K562 (cell line): ENCODE data around the gene DCXR. TPM values are rescaled to one million over a fixed set of nuclear protein-coding genes. Genes with fewer than 3 reads are reported as not detected.

Experiments used
- ATAC-seq: fragments of 200-7000 bp; cut with Tn5 transposase; 3 replicates; pipeline ENCODE4 v1.9.1; 2020; ENCODE audit warnings: moderate library complexity
- BruUV-seq: library from RNA; stranded (reverse); fragments of 400-500 nt; replicated peaks from 2 replicates; lab custom pipeline; 2021; lab: Mats Ljungman, UMichigan
- CTCF ChIA-PET: fragments of 300-600 bp; formaldehyde crosslinking; extraction: SDS; loops from one replicate; lab custom pipeline; 2021; ENCODE audit warnings: low intra/inter-chr PET ratio; lab: Yijun Ruan, JAX
- POLR2A ChIA-PET: fragments of 300-600, 350-650 bp; sonication (Branson Sonifier 250); formaldehyde crosslinking; extraction: SDS; loops from one replicate; lab custom pipeline; 2021; ENCODE audit warnings: antibody characterized with exemption, inconsistent platforms; lab: Yijun Ruan, JAX
- DNase-seq, 4 experiments: peaks; one replicate each; pipeline versions ENCODE4 v3.0.0 to v3.0.0-alpha.2; 2011 to 2018; ENCODE audit warnings: low spot score in 3 of 4, mixed read lengths in 3 of 4; ENCODE audit errors: extremely low read depth in 1 of 4
- FAIRE-seq: peaks from 2 replicates; lab custom pipeline; 2011; peaks lifted over from hg19 to GRCh38; lab: Jason Lieb, UNC
- H2AFZ ChIP-seq: 2 replicates; pipeline ENCODE4 v1.6.0; 2011; ENCODE audit warnings: low read depth, low read length, control low read depth, inconsistent platforms
- H3K27ac ChIP-seq: fragments of 200-600 bp; 3 replicates; pipeline ENCODE4 v1.8.0; 2011; ENCODE audit warnings: low read depth, mild to moderate bottlenecking, control low read depth, inconsistent platforms, low read length, moderate library complexity, mixed read lengths; ENCODE audit errors: extremely low read depth
- H3K27me3 ChIP-seq, 2 experiments: fragments of 300-600 bp in 1 of 2; 2 replicates in 1 of 2; 3 replicates in 1 of 2; pipeline versions ENCODE4 v1.6.0 to v1.8.0; 2011; ENCODE audit warnings: inconsistent platforms in 2 of 2, low read length in 2 of 2, mild to moderate bottlenecking in 1 of 2, mixed read lengths in 1 of 2, moderate library complexity in 1 of 2; ENCODE audit not compliant: control insufficient read depth in 2 of 2, insufficient read depth in 2 of 2
- H3K36me3 ChIP-seq: fragments of 300-600 bp; 3 replicates; pipeline ENCODE4 v1.8.0; 2011; ENCODE audit warnings: mild to moderate bottlenecking, low read length, inconsistent platforms; ENCODE audit not compliant: control insufficient read depth, insufficient read depth
- H3K4me1 ChIP-seq, 2 experiments: fragments of 200-600 bp in 1 of 2; replicated peaks in 1 of 2; 2 replicates in 1 of 2; 3 replicates in 1 of 2; pipeline versions ENCODE4 v1.5.1 to v1.8.0; 2011; ENCODE audit warnings: inconsistent platforms in 2 of 2, low read length in 2 of 2, mild to moderate bottlenecking in 1 of 2, mixed read lengths in 1 of 2, moderate library complexity in 1 of 2; ENCODE audit not compliant: control insufficient read depth in 2 of 2, insufficient read depth in 2 of 2
- H3K4me2 ChIP-seq: 2 replicates; pipeline ENCODE4 v1.6.1; 2011; ENCODE audit warnings: low read length, control low read depth, inconsistent platforms, mixed read lengths; ENCODE audit not compliant: insufficient read depth
- H3K4me3 ChIP-seq: fragments of 200-600 bp; sonication (generic), shearing (Covaris generic); 2 replicates; pipeline ENCODE4 v1.5.1; 2016; ENCODE audit warnings: control low read depth, inconsistent platforms
- H3K79me2 ChIP-seq: fragments of 200-600 bp; 3 replicates; pipeline ENCODE4 v1.8.0; 2011; ENCODE audit warnings: low read length, inconsistent platforms; ENCODE audit not compliant: control insufficient read depth, insufficient read depth
- H3K9ac ChIP-seq, 2 experiments: 2 replicates each; pipeline versions ENCODE4 v1.6.0 to v1.6.1; 2011; ENCODE audit warnings: low read depth in 2 of 2, low read length in 2 of 2, control low read depth in 1 of 2, inconsistent platforms in 1 of 2, mild to moderate bottlenecking in 1 of 2, mixed read lengths in 1 of 2; ENCODE audit not compliant: insufficient read depth in 1 of 2
- H3K9me1 ChIP-seq: one replicate; pipeline ENCODE4 v1.6.0; 2011; ENCODE audit warnings: inconsistent platforms, mild to moderate bottlenecking, low read length, moderate library complexity; ENCODE audit not compliant: control insufficient read depth, insufficient read depth
- H3K9me3 ChIP-seq: replicated peaks from 2 replicates; pipeline ENCODE4 v1.5.1; 2011; ENCODE audit warnings: low read depth, low read length, inconsistent platforms; ENCODE audit not compliant: control insufficient read depth, insufficient read depth
- H4K20me1 ChIP-seq: replicated peaks from 2 replicates; pipeline ENCODE4 v1.6.1; 2011; ENCODE audit warnings: low read length, inconsistent platforms, mixed read lengths; ENCODE audit not compliant: control insufficient read depth, insufficient read depth
- BACH1 ChIP-seq: fragments of 200-800 bp; sonication (Bioruptor generic); IDR thresholded peaks from 2 replicates; pipeline ENCODE4 v1.6.1; 2016; ENCODE audit warnings: missing genetic modification characterization, missing compliant biosample characterization
- CHCHD3 ChIP-seq: fragments of 250-450 bp; sonication (Bioruptor Pico); IDR thresholded peaks from 2 replicates; pipeline ENCODE4 v2.1.2; 2022; ENCODE audit warnings: mild to moderate bottlenecking
- HNRNPH1 ChIP-seq: fragments of 200-400 bp; formaldehyde crosslinking; optimal IDR thresholded peaks from 2 replicates; pipeline ENCODE3; 2017; ENCODE audit warnings: low read depth, mild to moderate bottlenecking, low read length, moderate library complexity
- POLR2G ChIP-seq: fragments of 200-400 bp; formaldehyde crosslinking; IDR thresholded peaks from 2 replicates; pipeline ENCODE4 v1.6.1; 2017; ENCODE audit warnings: low read depth, mild to moderate bottlenecking, antibody characterized with exemption, low read length, moderate library complexity
- WGBS: fragments of 100-300 bp; shearing (Covaris generic); methylation state at CpG from one replicate; pipeline ENCODE4 v1.1.6; 2016; ENCODE audit warnings: low coverage, mixed read lengths; ENCODE audit not compliant: insufficient coverage; ENCODE audit errors: missing lambda C conversion rate; 5-methylcytosine and 5-hydroxymethylcytosine counted together
- in situ Hi-C: fragments of 300-500 bp; cut with MboI; formaldehyde crosslinking; loops from 4 replicates; pipeline ENCODE4 v1.15.0; 2018; ENCODE audit warnings: inconsistent platforms, mixed read lengths
- intact Hi-C: fragments of 100-400 bp; cut with micrococcal nuclease; formaldehyde crosslinking; loops from 2 replicates; pipeline ENCODE4 v1.14.2; 2022
- polyA plus RNA-seq, 8 experiments: library from polyadenylated mRNA; depleted of rRNA in 4 of 8; stranded (reverse) in 5 of 8; unstranded in 3 of 8; fragments of >200 nt; fragmentation: Nextera tagmentation in 2 of 8; fragmentation: Illumina TruSeq in 1 of 8; extraction: Ambion mirVana in 2 of 8; extraction: Trizol in 1 of 8; gene quantifications; 2 replicates each; pipeline versions ENCODE4 v1.2.1 to v1.2.3, GENCODE V29; 2011 to 2014; ENCODE audit warnings: inconsistent platforms in 1 of 8, missing spikeins in 1 of 8
- total RNA-seq, 7 experiments: library from RNA; depleted of rRNA in 6 of 7; stranded (reverse); fragments of >200 nt in 6 of 7; fragmentation: Illumina TruSeq in 2 of 7; extraction: Trizol in 2 of 7; gene quantifications; 2 replicates each; pipeline versions ENCODE4 v1.2.1 to v1.2.3, GENCODE V29; 2011 to 2021; ENCODE audit warnings: low replicate concordance in 1 of 7
- TF ChIP-seq, protein P1 (sequence below): conservative IDR thresholded peaks from 2 replicates; pipeline ENCODE4 v1.6.1; 2011; ENCODE audit warnings: low read depth, mild to moderate bottlenecking, low read length; ENCODE audit not compliant: control insufficient read depth

Gene DCXR
- total and polyA plus RNA-seq, 9 of the 15 experiments (the other 6 are each of a cell fraction or from before 2014, with no cell fraction given): 21.3 to 274 (median 156) TPM

DNA sequence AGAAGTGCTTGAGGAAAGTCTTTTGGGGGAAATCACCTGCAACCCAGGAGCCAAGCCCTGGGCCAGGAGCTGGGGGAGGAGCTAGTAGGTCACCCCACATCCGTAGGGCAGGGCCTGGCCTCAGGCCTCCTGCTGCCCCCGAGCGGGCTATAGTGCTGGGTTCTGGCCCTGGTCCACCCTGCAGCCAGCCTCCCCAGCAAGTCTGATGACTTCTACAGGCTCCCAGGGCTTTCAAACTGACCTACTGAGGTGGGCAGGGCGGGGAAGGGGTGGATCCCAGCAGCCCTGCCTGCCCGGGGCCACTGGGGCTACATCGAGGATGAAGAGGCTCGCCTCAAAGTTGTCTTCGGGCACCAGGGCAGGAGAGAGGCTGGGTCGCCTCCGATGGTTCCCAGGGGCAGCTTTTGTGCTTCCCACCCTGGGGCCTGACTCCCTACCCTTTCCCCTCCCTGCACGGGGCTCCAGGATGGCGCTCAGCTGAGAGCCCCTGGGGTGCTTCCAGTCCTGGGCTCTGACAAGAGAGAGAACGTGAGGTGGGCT is 19.8 kb downstream of the DCXR start:
- Histone ChIP-seq H2AFZ (no peak overlapping the region), H3K9me3 (no peaks in the 10 kb centered on the region), H3K79me2 (peaks cover 27% of the 10 kb centered on the region), H3K9ac (peak overlapping the region in 1 of 2 experiments; percentile 55; a peak in 2 of 4 replicates), H3K27ac (no peak overlapping the region), H3K4me3 (no peak overlapping the region), H3K36me3 (peaks cover 30% of the 10 kb centered on the region; the same call in 1 of the 3 replicates), H3K4me1 (peaks cover 14 to 94% of the 10 kb centered on the region in 2 experiments; a peak in 4 of 5 replicates), H3K27me3 (no peaks in the 10 kb centered on the region), H4K20me1 (peaks cover 17% of the 10 kb centered on the region), H3K4me2 (no peak overlapping the region), H3K9me1 (no peaks in the 10 kb centered on the region)
- BruUV-seq: no TSS peak
- ChIA-PET CTCF (interaction anchor here (6.6 kb wide), 1 partner anchor 58 kb away, joined by 103 read pairs; the partner anchor contains the start of gene NOTUM), POLR2A (interaction anchor here (0.6 to 1.0 kb wide), 3 partner anchors 9 to 46 kb away, joined by 3 to 6 read pairs (median 3); no protein-coding TSS in a partner anchor)
- ATAC-seq (no peak), DNase-seq (peak in 1 of 4 experiments; percentile 35), FAIRE-seq (no peak)
- 64% methylated on average over 7 of the region's 13 CpGs for WGBS
- in situ Hi-C loops (no loop called here), intact Hi-C loops (no loop called here)
- TF ChIP-seq CHCHD3 (CRISPR knock-in tag): no peak
- TF ChIP-seq, protein P1, sequence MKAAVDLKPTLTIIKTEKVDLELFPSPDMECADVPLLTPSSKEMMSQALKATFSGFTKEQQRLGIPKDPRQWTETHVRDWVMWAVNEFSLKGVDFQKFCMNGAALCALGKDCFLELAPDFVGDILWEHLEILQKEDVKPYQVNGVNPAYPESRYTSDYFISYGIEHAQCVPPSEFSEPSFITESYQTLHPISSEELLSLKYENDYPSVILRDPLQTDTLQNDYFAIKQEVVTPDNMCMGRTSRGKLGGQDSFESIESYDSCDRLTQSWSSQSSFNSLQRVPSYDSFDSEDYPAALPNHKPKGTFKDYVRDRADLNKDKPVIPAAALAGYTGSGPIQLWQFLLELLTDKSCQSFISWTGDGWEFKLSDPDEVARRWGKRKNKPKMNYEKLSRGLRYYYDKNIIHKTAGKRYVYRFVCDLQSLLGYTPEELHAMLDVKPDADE: no peak
- no peak for TF ChIP-seq BACH1
- peak; percentile 55 for TF ChIP-seq POLR2G
- no peak for TF ChIP-seq HNRNPH1
